SU-DHL-6 (cell line): Measurements from ENCODE around the gene CDH3.

Experiments
- H2AFZ ChIP-seq: fragments of 200-600 bp; sonication (generic); 2 replicates; pipeline ENCODE4 v1.6.1; 2014; ENCODE audit warnings: low read depth, mild to moderate bottlenecking, moderate library complexity, mixed read lengths, antibody characterized with exemption, low read length; ENCODE audit not compliant: severe bottlenecking
- H3F3A ChIP-seq: fragments of 200-600 bp; shearing (Covaris generic); 2 replicates; pipeline ENCODE4 v1.6.0; 2016; ENCODE audit warnings: antibody characterized with exemption, mild to moderate bottlenecking; ENCODE audit not compliant: insufficient read depth
- H3K27ac ChIP-seq: fragments of 200-600 bp; sonication (generic); 2 replicates; pipeline ENCODE4 v1.5.1; 2016; ENCODE audit warnings: low read depth, mild to moderate bottlenecking, low read length, moderate library complexity, mixed read lengths
- H3K27me3 ChIP-seq: fragments of 200-600 bp; sonication (generic), shearing (Covaris generic); 2 replicates; pipeline ENCODE4 v1.6.0; 2014; ENCODE audit warnings: mild to moderate bottlenecking, low read length
- H3K36me3 ChIP-seq: fragments of 200-600 bp; sonication (generic); 2 replicates; pipeline ENCODE4 v1.6.1; 2014; ENCODE audit warnings: mild to moderate bottlenecking, low read length, mixed read lengths
- H3K4me2 ChIP-seq: fragments of 300-600, 200-600 bp; shearing (Covaris generic), sonication (generic); 2 replicates; pipeline ENCODE4 v1.6.0; 2014; ENCODE audit warnings: low read length, low read depth, mild to moderate bottlenecking; ENCODE audit not compliant: poor library complexity, severe bottlenecking
- H3K4me3 ChIP-seq: fragments of 200-600 bp; sonication (generic); 2 replicates; pipeline ENCODE4 v1.5.1; 2014; ENCODE audit warnings: antibody characterized with exemption, low read length, mild to moderate bottlenecking, mixed read lengths; ENCODE audit not compliant: insufficient read depth, poor library complexity, severe bottlenecking
- H3K79me2 ChIP-seq: fragments of 200-600 bp; sonication (generic); 2 replicates; pipeline ENCODE4 v1.6.1; 2014; ENCODE audit warnings: mild to moderate bottlenecking, low read length, moderate library complexity; ENCODE audit not compliant: insufficient read depth
- H3K9ac ChIP-seq: fragments of 200-600 bp; sonication (generic); 2 replicates; pipeline ENCODE4 v1.7.0; 2014; ENCODE audit warnings: mild to moderate bottlenecking, low read length
- H3K9me2 ChIP-seq: fragments of 200-600 bp; sonication (generic); replicated peaks from 2 replicates; pipeline ENCODE4 v1.6.1; 2014; ENCODE audit warnings: low read length; ENCODE audit not compliant: insufficient read depth
- H3K9me3 ChIP-seq: fragments of 200-600 bp; sonication (generic); 2 replicates; pipeline ENCODE4 v1.6.1; 2014; ENCODE audit warnings: low read length, mixed read lengths; ENCODE audit not compliant: insufficient read depth
- H4K20me1 ChIP-seq: fragments of 200-600 bp; sonication (generic); 2 replicates; pipeline ENCODE4 v1.6.1; 2014; ENCODE audit warnings: low read depth, mild to moderate bottlenecking, antibody characterized with exemption, low read length, moderate library complexity, mixed read lengths
- EZH2phosphoT487 ChIP-seq: fragments of 200-600 bp; sonication (generic), shearing (Covaris generic); conservative IDR thresholded peaks from 2 replicates; pipeline ENCODE4 v1.6.1; 2018; ENCODE audit warnings: mild to moderate bottlenecking, antibody characterized with exemption, low read length, moderate library complexity, mixed read lengths
- TF ChIP-seq, protein P1 (sequence below): fragments of 200-600 bp; sonication (generic); IDR thresholded peaks from one replicate; pipeline ENCODE4 v1.5.1; 2017; ENCODE audit warnings: antibody characterized with exemption, mild to moderate bottlenecking, low read length, moderate library complexity; ENCODE audit not compliant: insufficient read depth, poor library complexity, severe bottlenecking

Gene CDH3

GRCh38 chr16:68658341-68658973 is 13.3 kb downstream of the CDH3 start:
- H3F3A ChIP-seq = no peaks in the 10 kb centered on the region
- no peaks in the 10 kb centered on the region for H3K27me3 ChIP-seq
- no peaks in the 10 kb centered on the region for H3K36me3 ChIP-seq
- no peak for TF ChIP-seq EZH2phosphoT487
- TF ChIP-seq, protein P1, sequence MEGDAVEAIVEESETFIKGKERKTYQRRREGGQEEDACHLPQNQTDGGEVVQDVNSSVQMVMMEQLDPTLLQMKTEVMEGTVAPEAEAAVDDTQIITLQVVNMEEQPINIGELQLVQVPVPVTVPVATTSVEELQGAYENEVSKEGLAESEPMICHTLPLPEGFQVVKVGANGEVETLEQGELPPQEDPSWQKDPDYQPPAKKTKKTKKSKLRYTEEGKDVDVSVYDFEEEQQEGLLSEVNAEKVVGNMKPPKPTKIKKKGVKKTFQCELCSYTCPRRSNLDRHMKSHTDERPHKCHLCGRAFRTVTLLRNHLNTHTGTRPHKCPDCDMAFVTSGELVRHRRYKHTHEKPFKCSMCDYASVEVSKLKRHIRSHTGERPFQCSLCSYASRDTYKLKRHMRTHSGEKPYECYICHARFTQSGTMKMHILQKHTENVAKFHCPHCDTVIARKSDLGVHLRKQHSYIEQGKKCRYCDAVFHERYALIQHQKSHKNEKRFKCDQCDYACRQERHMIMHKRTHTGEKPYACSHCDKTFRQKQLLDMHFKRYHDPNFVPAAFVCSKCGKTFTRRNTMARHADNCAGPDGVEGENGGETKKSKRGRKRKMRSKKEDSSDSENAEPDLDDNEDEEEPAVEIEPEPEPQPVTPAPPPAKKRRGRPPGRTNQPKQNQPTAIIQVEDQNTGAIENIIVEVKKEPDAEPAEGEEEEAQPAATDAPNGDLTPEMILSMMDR = no peak
- H3K27ac ChIP-seq = no peak overlapping the region
- H3K9me3 ChIP-seq = no peaks in the 10 kb centered on the region
- H3K4me2 ChIP-seq = no peak overlapping the region
- H3K9ac ChIP-seq = no peak overlapping the region
- H3K79me2 ChIP-seq = no peaks in the 10 kb centered on the region
- no peaks in the 10 kb centered on the region for H3K9me2 ChIP-seq
- H4K20me1 ChIP-seq = no peaks in the 10 kb centered on the region
- no peak overlapping the region for H2AFZ ChIP-seq
- H3K4me3 ChIP-seq = no peak overlapping the region

- no peaks in the 10 kb centered on the region for H3K36me3 ChIP-seq
- no peaks in the 10 kb centered on the region for H3K9me2 ChIP-seq
- H3K4me2 ChIP-seq = no peak overlapping the region
- no peaks in the 10 kb centered on the region for H3K9me3 ChIP-seq
- no peak overlapping the region for H3K9ac ChIP-seq
- no peaks in the 10 kb centered on the region for H3K79me2 ChIP-seq
- H3K27ac ChIP-seq = no peak overlapping the region
- no peaks in the 10 kb centered on the region for H4K20me1 ChIP-seq
- no peaks in the 10 kb centered on the region for H3K27me3 ChIP-seq
- no peaks in the 10 kb centered on the region for H3F3A ChIP-seq
- TF ChIP-seq EZH2phosphoT487 = no peak
- TF ChIP-seq, protein P1 = no peak
- H2AFZ ChIP-seq = no peak overlapping the region
- no peak overlapping the region for H3K4me3 ChIP-seq
Observed at GRCh38 chr16:68658974-68659360, 13.9 kb downstream of the CDH3 start.

DNA sequence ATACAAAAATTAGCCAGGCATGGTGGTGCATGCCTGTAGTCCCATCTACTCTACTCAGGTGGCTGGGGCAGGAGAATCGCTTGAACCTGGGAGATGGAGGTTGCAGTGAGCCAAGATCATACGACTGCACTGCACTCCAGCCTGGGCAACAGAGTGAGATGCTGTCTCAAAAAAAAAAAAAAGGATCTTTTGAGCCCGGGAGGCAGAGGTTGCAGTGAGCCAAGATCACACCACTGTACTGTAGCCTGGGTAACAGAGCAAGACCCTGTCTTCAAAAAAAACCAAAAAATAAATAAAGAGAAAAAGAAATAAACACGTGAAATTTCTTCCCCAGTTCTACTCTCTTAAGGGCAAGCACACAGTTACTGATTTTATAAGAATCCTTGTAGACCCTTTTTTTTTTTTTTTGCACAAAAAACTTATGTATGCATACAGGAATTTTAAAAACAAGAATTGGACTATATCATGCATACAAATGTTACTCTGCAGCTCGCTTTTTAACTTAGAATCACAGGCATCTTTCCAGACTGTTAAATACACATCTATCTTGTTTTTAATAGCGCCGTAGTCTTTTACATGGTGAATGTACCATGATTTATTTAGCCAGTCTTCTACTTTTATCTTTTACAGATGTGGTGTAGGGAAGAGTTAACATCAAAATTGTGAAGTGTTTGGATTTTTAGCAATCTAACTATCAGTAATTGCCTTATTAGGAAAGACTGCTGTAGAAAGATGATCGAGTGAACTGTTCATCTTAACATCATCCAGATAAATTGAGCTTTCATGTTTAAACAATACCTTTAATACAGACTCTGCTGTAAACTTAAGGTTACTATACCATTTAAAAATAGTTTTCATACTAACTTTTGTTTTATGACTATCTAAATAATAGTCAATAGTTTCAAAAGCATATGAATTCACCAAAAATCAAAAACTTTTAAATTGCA is 14.6 kb downstream of the CDH3 start:
- Histone ChIP-seq H3K36me3 (no peaks in the 10 kb centered on the region), H3K9ac (no peak overlapping the region), H3K4me2 (no peak overlapping the region), H2AFZ (no peak overlapping the region), H3F3A (no peaks in the 10 kb centered on the region), H3K9me2 (no peaks in the 10 kb centered on the region), H3K27me3 (no peaks in the 10 kb centered on the region), H3K27ac (no peak overlapping the region), H3K9me3 (no peaks in the 10 kb centered on the region), H3K79me2 (no peaks in the 10 kb centered on the region), H3K4me3 (no peak overlapping the region), H4K20me1 (no peaks in the 10 kb centered on the region)
- TF ChIP-seq EZH2phosphoT487 = no peak
- TF ChIP-seq, protein P1 = no peak
